ENCODE data around the gene CITED1. TPM values are rescaled to one million over a fixed set of nuclear protein-coding genes. Genes with fewer than 3 reads are reported as not detected.

CITED1 gene, protein sequence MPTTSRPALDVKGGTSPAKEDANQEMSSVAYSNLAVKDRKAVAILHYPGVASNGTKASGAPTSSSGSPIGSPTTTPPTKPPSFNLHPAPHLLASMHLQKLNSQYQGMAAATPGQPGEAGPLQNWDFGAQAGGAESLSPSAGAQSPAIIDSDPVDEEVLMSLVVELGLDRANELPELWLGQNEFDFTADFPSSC
- 2.6 and 6.0 TPM in 2 replicates for total RNA-seq (ENCODE audit: low replicate concordance)
- long read RNA-seq = 0 reads

DNA sequence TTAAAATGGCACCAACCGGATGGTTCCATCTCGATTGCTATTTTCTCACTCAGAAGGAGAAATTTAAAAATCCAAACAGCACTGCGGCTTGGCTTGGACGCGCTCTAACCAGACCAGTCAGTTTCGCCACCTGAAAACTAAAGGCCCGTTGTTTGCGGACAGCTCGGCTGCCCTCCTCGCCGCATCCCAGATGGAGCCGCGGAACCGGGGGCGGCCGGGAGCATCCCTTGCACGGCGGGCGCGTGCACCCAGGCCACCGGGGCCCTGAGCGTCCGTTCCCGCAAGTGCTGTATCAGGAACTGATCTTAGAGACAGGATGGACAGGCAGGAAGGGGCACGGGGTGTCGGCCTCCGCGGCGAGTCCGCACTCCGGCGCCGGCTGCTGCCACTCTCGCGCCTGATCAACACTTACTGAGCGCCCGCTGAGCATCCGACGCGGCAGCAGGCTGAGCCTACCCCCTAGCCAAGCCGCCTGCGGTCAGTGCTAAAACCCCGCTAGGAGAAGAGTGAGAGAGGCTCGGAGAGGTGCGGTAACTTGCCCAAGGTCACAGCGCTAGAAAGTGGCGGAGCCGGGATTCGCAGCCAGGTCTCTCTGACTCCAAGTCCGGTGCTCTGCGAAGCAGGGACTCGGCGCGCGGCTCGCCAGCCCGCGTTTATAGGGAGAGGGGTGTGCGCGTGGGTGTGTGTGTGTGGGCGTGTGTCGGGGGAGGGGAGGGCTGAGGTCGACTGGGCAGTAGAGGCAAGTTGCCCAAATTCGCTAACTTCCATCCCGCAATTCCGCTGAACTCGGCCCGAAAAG, at the start of gene CITED1:
TSS of gene CITED1 (minus strand) at position 629 of the 799 bp plus-strand sequence. CDS start 3,045 bp downstream, outside the sequence.
- no peak for DNase-seq (ENCODE audit: extremely low spot score, unreplicated experiment)
- no peaks in the 10 kb centered on the region for H3K36me3 Mint-ChIP-seq
- H3K4me3 Mint-ChIP-seq = peak within 1 kb of the TSS; percentile 90
- H3K9me3 Mint-ChIP-seq = no peaks in the 10 kb centered on the region
- H3K27ac Mint-ChIP-seq = peak within 1 kb of the TSS; percentile 48
- TF ChIP-seq CTCF (conservative IDR thresholded peaks at IDR 0.05) = no peak
- peaks cover 7% of the 10 kb centered on the region for H3K4me1 Mint-ChIP-seq (ENCODE audit: unreplicated experiment)
- peaks cover 75% of the 10 kb centered on the region for H3K27me3 Mint-ChIP-seq

- H3K9me3 Mint-ChIP-seq = peaks cover 5% of the 10 kb centered on the region
Observed at GRCh38 chrX:72352786-72353185, 47.1 kb upstream of the CITED1 start.

DNA sequence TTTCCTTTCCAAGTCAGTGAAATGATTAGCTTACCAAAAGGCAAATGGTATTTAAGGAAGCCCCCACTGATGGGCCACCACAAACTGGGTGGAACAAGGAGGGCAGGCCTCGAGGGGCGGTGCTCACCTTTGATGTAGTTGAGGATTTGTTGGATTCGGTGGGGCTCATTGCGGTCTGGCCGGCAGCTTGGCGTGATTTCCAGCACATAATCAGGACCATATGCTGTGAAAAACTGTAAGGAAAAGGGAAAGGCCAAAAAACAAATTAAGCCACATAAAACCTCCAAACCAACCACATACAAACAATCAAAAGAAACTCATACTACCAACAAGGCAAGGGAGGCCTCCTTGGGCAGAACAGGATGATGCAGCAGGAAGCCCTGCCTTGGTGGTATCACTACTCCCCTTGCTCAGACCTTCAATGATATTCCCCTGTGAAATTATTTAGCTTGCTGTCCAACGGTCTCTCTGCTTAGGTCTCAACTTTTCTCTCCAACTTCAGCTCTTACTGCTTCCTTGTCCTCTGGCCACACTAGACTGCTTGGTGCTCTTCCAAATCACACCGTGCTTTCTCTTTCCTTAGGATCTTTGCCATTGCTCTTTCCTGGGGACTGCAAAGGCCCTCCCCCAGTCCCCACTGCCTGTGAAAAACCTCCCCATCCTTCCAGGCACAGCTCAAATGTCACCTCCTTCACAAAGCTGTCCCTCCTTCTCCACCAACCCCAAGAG, 46.1 kb upstream of the CITED1 start:
- Mint-ChIP-seq H3K4me3 (no peak overlapping the region), H3K36me3 (peaks cover 13% of the 10 kb centered on the region), H3K27ac (no peak overlapping the region), H3K4me1 (ENCODE audit: unreplicated experiment) (no peaks in the 10 kb centered on the region), H3K27me3 (no peaks in the 10 kb centered on the region), H3K9me3 (peaks cover 5% of the 10 kb centered on the region)
- no peak for TF ChIP-seq CTCF (conservative IDR thresholded peaks at IDR 0.05)
- no peak for DNase-seq (ENCODE audit: extremely low spot score, unreplicated experiment)

More at GRCh38 chrX:72352786-72353185, 47.1 kb upstream of the CITED1 start:
- Mint-ChIP-seq H3K27me3 (no peaks in the 10 kb centered on the region), H3K4me1 (ENCODE audit: unreplicated experiment) (no peaks in the 10 kb centered on the region), H3K27ac (no peak overlapping the region), H3K4me3 (no peak overlapping the region), H3K36me3 (peaks cover 13% of the 10 kb centered on the region)
- TF ChIP-seq CTCF (conservative IDR thresholded peaks at IDR 0.05) = no peak
- no peak for DNase-seq (ENCODE audit: extremely low spot score, unreplicated experiment)

DNA sequence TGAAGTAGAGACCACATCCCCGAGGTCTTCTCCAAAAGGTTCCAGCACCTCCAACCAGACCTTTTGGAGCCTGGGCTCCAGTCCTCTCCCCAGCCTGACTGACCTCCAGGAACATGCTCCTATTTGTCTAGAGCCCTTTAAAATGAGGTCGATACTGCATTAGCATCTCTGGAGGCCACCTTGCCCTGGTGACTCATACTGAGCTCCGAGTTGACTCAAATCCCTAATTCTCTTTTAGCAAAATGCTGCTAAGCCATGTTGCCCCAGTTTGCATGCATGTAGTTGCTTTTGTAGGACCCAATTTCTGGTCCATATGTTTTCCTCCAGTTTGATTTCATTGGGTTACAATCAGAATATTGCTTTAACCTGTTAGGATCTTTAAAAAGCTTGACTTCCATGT, 43.5 kb upstream of the CITED1 start:
- Mint-ChIP-seq H3K9me3 (no peaks in the 10 kb centered on the region), H3K4me1 (ENCODE audit: unreplicated experiment) (no peaks in the 10 kb centered on the region), H3K36me3 (peaks cover 10% of the 10 kb centered on the region), H3K27ac (no peak overlapping the region), H3K27me3 (no peaks in the 10 kb centered on the region), H3K4me3 (no peak overlapping the region)
- no peak for TF ChIP-seq CTCF (conservative IDR thresholded peaks at IDR 0.05)
- no peak for DNase-seq (ENCODE audit: extremely low spot score, unreplicated experiment)

DNA sequence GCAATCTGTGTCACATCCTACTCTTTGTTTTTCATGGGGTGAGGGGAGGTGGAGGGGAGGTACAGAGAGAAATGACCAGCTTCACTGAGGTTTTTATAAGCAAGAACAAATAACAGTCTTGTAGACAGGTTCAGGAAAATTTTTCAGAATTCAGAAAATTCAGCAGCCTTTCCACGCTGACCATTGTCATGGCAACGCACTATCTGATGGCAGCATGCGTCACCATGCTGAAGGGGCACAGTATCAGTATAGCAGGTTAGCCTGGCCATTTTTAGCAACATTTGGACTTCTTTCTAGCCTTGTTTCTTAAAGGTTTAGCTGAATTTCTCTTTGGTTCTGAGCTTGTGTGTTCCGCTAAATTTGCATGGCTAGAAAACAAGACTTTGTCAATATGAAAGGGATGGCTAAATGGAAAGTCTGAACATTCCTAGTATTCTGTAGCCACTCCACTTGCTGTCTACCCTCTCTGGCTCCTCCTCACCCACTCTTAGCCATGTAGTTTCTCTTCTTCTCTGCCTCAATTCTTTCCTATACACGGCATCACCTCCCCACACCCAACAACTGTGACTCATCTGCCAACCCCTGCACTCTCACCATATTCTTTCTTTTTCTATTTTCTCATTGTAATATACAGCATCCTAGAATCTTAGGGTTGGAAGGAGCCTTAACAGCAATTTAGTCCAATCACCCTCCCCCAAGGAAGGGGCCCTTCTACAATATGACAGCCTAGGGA, 42.7 kb upstream of the CITED1 start:
- H3K4me1 Mint-ChIP-seq (ENCODE audit: unreplicated experiment) = no peaks in the 10 kb centered on the region
- no peaks in the 10 kb centered on the region for H3K9me3 Mint-ChIP-seq
- H3K36me3 Mint-ChIP-seq = peaks cover 10% of the 10 kb centered on the region
- no peak overlapping the region for H3K4me3 Mint-ChIP-seq
- no peaks in the 10 kb centered on the region for H3K27me3 Mint-ChIP-seq
- H3K27ac Mint-ChIP-seq = no peak overlapping the region
- no peak for DNase-seq (ENCODE audit: extremely low spot score, unreplicated experiment)
- no peak for TF ChIP-seq CTCF (conservative IDR thresholded peaks at IDR 0.05)
